Measurements from ENCODE around the gene LRRC15. TPM values are rescaled to one million over a fixed set of nuclear protein-coding genes. Genes with fewer than 3 reads are reported as not detected.

The LRRC15 gene
- not detected for total RNA-seq
- not detected for polyA plus RNA-seq

- no peaks in the 10 kb centered on the region for H3K4me1 Mint-ChIP-seq
- no peak within 1 kb of the TSS for H3K27ac Mint-ChIP-seq
- Histone ChIP-seq H3K4me1 (ENCODE audit: insufficient read depth, low read length) (no peaks in the 10 kb centered on the region), H3K27ac (ENCODE audit: low read depth, low read length) (no peak within 1 kb of the TSS), H3K9me3 (ENCODE audit: control insufficient read depth in 1 of 2, low read length in 2 of 2) (no peaks in the 10 kb centered on the region), H3K36me3 (ENCODE audit: insufficient read depth, low read length) (no peaks in the 10 kb centered on the region), H3K27me3 (ENCODE audit: insufficient read depth, low read length) (no peaks in the 10 kb centered on the region), H3K4me3 (ENCODE audit: low read length in 2 of 2) (no peak within 1 kb of the TSS)
- intact Hi-C loops (cut with micrococcal nuclease), result no loop called here
- ChIA-PET CTCF (ENCODE audit: partially characterized antibody) (no interaction called here), POLR2A (ENCODE audit: partially characterized antibody) (no interaction called here)
- H3K27me3 Mint-ChIP-seq, result peaks cover 23 to 29% of the 10 kb centered on the region in 2 donors
- H3K36me3 Mint-ChIP-seq, result no peaks in the 10 kb centered on the region
- H3K9me3 Mint-ChIP-seq, result no peaks in the 10 kb centered on the region
- DNase-seq, result no peak
- H3K4me3 Mint-ChIP-seq, result no peak within 1 kb of the TSS
Measured at GRCh38 chr3:194369522-194370279, at the start of gene LRRC15. Gene LRRC15, minus strand, starts transcription at chr3:194369743. Its CDS starts 8,700 bp downstream, at chr3:194361043.

- Mint-ChIP-seq H3K4me1 (no peaks in the 10 kb centered on the region), H3K4me3 (no peak overlapping the region), H3K27ac (peak overlapping the region in 1 of 7 donors; percentile 60), H3K9me3 (no peaks in the 10 kb centered on the region), H3K27me3 (no peaks in the 10 kb centered on the region), H3K36me3 (peaks cover 34 to 46% of the 10 kb centered on the region in 2 donors)
- Histone ChIP-seq H3K27ac (ENCODE audit: low read depth, low read length) (no peak overlapping the region), H3K4me1 (ENCODE audit: insufficient read depth, low read length) (no peaks in the 10 kb centered on the region), H3K27me3 (ENCODE audit: insufficient read depth, low read length) (no peaks in the 10 kb centered on the region), H3K9me3 (ENCODE audit: control insufficient read depth in 1 of 2, low read length in 2 of 2) (no peaks in the 10 kb centered on the region), H3K4me3 (ENCODE audit: low read length in 2 of 2) (no peak overlapping the region), H3K36me3 (ENCODE audit: insufficient read depth, low read length) (peaks cover 16% of the 10 kb centered on the region)
- ChIA-PET CTCF (ENCODE audit: partially characterized antibody) (no interaction called here), POLR2A (ENCODE audit: partially characterized antibody) (no interaction called here)
- intact Hi-C loops (cut with micrococcal nuclease), result no loop called here
- DNase-seq, result no peak
Measured at GRCh38 chr3:194418671-194419070, 49.1 kb upstream of the LRRC15 start.

GRCh38 chr3:194407423-194407822, 37.9 kb upstream of the LRRC15 start:
- Mint-ChIP-seq H3K27me3 (no peaks in the 10 kb centered on the region), H3K36me3 (peaks cover 23 to 34% of the 10 kb centered on the region in 2 donors), H3K27ac (no peak overlapping the region), H3K4me3 (no peak overlapping the region), H3K4me1 (peaks cover 0 to 7% (median 5%) of the 10 kb centered on the region in 4 donors), H3K9me3 (no peaks in the 10 kb centered on the region)
- intact Hi-C loops (cut with micrococcal nuclease), result loop anchor here (10.0 kb wide), 1 partner anchor 1943 kb away; no protein-coding TSS in a partner anchor
- POLR2A ChIA-PET (ENCODE audit: partially characterized antibody), result interaction anchor here (1.1 kb wide), 1 partner anchor 10 kb away, joined by 5 read pairs; no protein-coding TSS in a partner anchor
- no peak overlapping the region for H3K4me3 ChIP-seq (ENCODE audit: low read length in 2 of 2)
- peaks cover 11% of the 10 kb centered on the region for H3K36me3 ChIP-seq (ENCODE audit: insufficient read depth, low read length)
- no peak for DNase-seq
- H3K4me1 ChIP-seq (ENCODE audit: insufficient read depth, low read length), result peaks cover 5% of the 10 kb centered on the region
- H3K27ac ChIP-seq (ENCODE audit: low read depth, low read length), result no peak overlapping the region
- no peaks in the 10 kb centered on the region for H3K9me3 ChIP-seq (ENCODE audit: control insufficient read depth in 1 of 2, low read length in 2 of 2)
- H3K27me3 ChIP-seq (ENCODE audit: insufficient read depth, low read length), result no peaks in the 10 kb centered on the region
- CTCF ChIA-PET (ENCODE audit: partially characterized antibody), result interaction anchor here (0.9 to 7.5 kb wide), 5 partner anchors 10 to 74 kb away, joined by 3 to 100 read pairs (median 10); no protein-coding TSS in a partner anchor

- no peak overlapping the region for H3K27ac ChIP-seq (ENCODE audit: low read depth, low read length)
- DNase-seq, result no peak
- H3K9me3 ChIP-seq (ENCODE audit: control insufficient read depth in 1 of 2, low read length in 2 of 2), result no peaks in the 10 kb centered on the region
- H3K27me3 ChIP-seq (ENCODE audit: insufficient read depth, low read length), result no peaks in the 10 kb centered on the region
- Mint-ChIP-seq H3K4me1 (peaks cover 0 to 7% (median 4%) of the 10 kb centered on the region in 4 donors), H3K27me3 (no peaks in the 10 kb centered on the region), H3K4me3 (no peak overlapping the region), H3K36me3 (peaks cover 20 to 26% of the 10 kb centered on the region in 2 donors), H3K9me3 (no peaks in the 10 kb centered on the region), H3K27ac (peak overlapping the region in 1 of 7 donors; percentile 36)
- ChIA-PET CTCF (ENCODE audit: partially characterized antibody) (interaction anchor here (0.8 to 7.5 kb wide), 7 partner anchors 8 to 97 kb away, joined by 3 to 100 read pairs (median 7); no protein-coding TSS in a partner anchor), POLR2A (ENCODE audit: partially characterized antibody) (no interaction called here)
- peaks cover 11% of the 10 kb centered on the region for H3K36me3 ChIP-seq (ENCODE audit: insufficient read depth, low read length)
- peaks cover 5% of the 10 kb centered on the region for H3K4me1 ChIP-seq (ENCODE audit: insufficient read depth, low read length)
- intact Hi-C loops (cut with micrococcal nuclease), result loop anchor here (10.0 kb wide), 1 partner anchor 1941 kb away; no protein-coding TSS in a partner anchor
- no peak overlapping the region for H3K4me3 ChIP-seq (ENCODE audit: low read length in 2 of 2)
Measured at GRCh38 chr3:194405766-194406165, 36.2 kb upstream of the LRRC15 start.

- H3K27me3 ChIP-seq (ENCODE audit: insufficient read depth, low read length), result no peaks in the 10 kb centered on the region
- no peaks in the 10 kb centered on the region for H3K9me3 ChIP-seq (ENCODE audit: control insufficient read depth in 1 of 2, low read length in 2 of 2)
- peaks cover 9% of the 10 kb centered on the region for H3K4me1 ChIP-seq (ENCODE audit: insufficient read depth, low read length)
- H3K9me3 Mint-ChIP-seq, result no peaks in the 10 kb centered on the region
- H3K4me3 ChIP-seq (ENCODE audit: low read length in 2 of 2), result no peak overlapping the region
- intact Hi-C loops (cut with micrococcal nuclease), result loop anchor here (1.0 to 10.0 kb wide), 3 partner anchors 60 to 1940 kb away; no protein-coding TSS in a partner anchor
- peaks cover 0 to 2% of the 10 kb centered on the region in 2 donors for H3K27me3 Mint-ChIP-seq
- H3K27ac ChIP-seq (ENCODE audit: low read depth, low read length), result no peak overlapping the region
- H3K4me3 Mint-ChIP-seq, result peak overlapping the region in 2 of 8 donors; percentile 43 to 75
- CTCF ChIA-PET (ENCODE audit: partially characterized antibody), result interaction anchor here (0.8 to 7.5 kb wide), 6 partner anchors 10 to 71 kb away, joined by 3 to 100 read pairs (median 7); no protein-coding TSS in a partner anchor
- H3K27ac Mint-ChIP-seq, result peak overlapping the region in 2 of 7 donors; percentile 1 to 14
- H3K36me3 ChIP-seq (ENCODE audit: insufficient read depth, low read length), result peaks cover 11% of the 10 kb centered on the region
- peaks cover 20% of the 10 kb centered on the region in 2 donors for H3K36me3 Mint-ChIP-seq
- POLR2A ChIA-PET (ENCODE audit: partially characterized antibody), result no interaction called here
- H3K4me1 Mint-ChIP-seq, result peaks cover under 1 to 14% (median 7%) of the 10 kb centered on the region in 4 donors
- peak; percentile 42 to 61 (median 56) for DNase-seq
Measured at GRCh38 chr3:194404365-194405140, 35.0 kb upstream of the LRRC15 start.

GRCh38 chr3:194401868-194402329, 32.4 kb upstream of the LRRC15 start:
- Mint-ChIP-seq H3K36me3 (peaks cover 6 to 9% of the 10 kb centered on the region in 2 donors), H3K4me3 (no peak overlapping the region), H3K9me3 (no peaks in the 10 kb centered on the region), H3K4me1 (peaks cover 12 to 38% (median 27%) of the 10 kb centered on the region in 4 donors), H3K27me3 (peaks cover 5 to 6% of the 10 kb centered on the region in 2 donors), H3K27ac (no peak overlapping the region)
- Histone ChIP-seq H3K36me3 (ENCODE audit: insufficient read depth, low read length) (no peaks in the 10 kb centered on the region), H3K27me3 (ENCODE audit: insufficient read depth, low read length) (no peaks in the 10 kb centered on the region), H3K9me3 (ENCODE audit: control insufficient read depth in 1 of 2, low read length in 2 of 2) (no peaks in the 10 kb centered on the region), H3K4me3 (ENCODE audit: low read length in 2 of 2) (no peak overlapping the region), H3K27ac (ENCODE audit: low read depth, low read length) (no peak overlapping the region), H3K4me1 (ENCODE audit: insufficient read depth, low read length) (peaks cover 33% of the 10 kb centered on the region)
- POLR2A ChIA-PET (ENCODE audit: partially characterized antibody), result no interaction called here
- intact Hi-C loops (cut with micrococcal nuclease), result loop anchor here (10.0 kb wide), 1 partner anchor 1937 kb away; no protein-coding TSS in a partner anchor
- no peak for DNase-seq
- CTCF ChIA-PET (ENCODE audit: partially characterized antibody), result interaction anchor here (0.6 to 7.5 kb wide), 5 partner anchors 10 to 76 kb away, joined by 3 to 100 read pairs (median 3); no protein-coding TSS in a partner anchor

Measured in CD4-positive, alpha-beta memory T cell (primary cell).